ENCODE data around the gene TMEM141.

- peak; percentile 25 to 52 (median 44) for TF ChIP-seq CTCF (IDR thresholded peaks at IDR 0.05)
- TF ChIP-seq POLR2A (IDR thresholded peaks at IDR 0.05), result peak in 1 of 2 donors; percentile 27
These were observed 48.4 kb upstream of the TMEM141 start, which contains the start of gene LCN10 for GRCh38 chr9:136742591-136743391.

Measured in thyroid gland (tissue), 4 donors.